Measurements from ENCODE around the gene LRRC4B. TPM values are rescaled to one million over a fixed set of nuclear protein-coding genes. Genes with fewer than 3 reads are reported as not detected.
"Not testable (repeated sequence)": the region's sequence is repeated elsewhere in the genome, so short reads cannot be mapped to it uniquely, and the experiment has no call there.

The LRRC4B gene, protein sequence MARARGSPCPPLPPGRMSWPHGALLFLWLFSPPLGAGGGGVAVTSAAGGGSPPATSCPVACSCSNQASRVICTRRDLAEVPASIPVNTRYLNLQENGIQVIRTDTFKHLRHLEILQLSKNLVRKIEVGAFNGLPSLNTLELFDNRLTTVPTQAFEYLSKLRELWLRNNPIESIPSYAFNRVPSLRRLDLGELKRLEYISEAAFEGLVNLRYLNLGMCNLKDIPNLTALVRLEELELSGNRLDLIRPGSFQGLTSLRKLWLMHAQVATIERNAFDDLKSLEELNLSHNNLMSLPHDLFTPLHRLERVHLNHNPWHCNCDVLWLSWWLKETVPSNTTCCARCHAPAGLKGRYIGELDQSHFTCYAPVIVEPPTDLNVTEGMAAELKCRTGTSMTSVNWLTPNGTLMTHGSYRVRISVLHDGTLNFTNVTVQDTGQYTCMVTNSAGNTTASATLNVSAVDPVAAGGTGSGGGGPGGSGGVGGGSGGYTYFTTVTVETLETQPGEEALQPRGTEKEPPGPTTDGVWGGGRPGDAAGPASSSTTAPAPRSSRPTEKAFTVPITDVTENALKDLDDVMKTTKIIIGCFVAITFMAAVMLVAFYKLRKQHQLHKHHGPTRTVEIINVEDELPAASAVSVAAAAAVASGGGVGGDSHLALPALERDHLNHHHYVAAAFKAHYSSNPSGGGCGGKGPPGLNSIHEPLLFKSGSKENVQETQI
- not detected for total RNA-seq

DNA sequence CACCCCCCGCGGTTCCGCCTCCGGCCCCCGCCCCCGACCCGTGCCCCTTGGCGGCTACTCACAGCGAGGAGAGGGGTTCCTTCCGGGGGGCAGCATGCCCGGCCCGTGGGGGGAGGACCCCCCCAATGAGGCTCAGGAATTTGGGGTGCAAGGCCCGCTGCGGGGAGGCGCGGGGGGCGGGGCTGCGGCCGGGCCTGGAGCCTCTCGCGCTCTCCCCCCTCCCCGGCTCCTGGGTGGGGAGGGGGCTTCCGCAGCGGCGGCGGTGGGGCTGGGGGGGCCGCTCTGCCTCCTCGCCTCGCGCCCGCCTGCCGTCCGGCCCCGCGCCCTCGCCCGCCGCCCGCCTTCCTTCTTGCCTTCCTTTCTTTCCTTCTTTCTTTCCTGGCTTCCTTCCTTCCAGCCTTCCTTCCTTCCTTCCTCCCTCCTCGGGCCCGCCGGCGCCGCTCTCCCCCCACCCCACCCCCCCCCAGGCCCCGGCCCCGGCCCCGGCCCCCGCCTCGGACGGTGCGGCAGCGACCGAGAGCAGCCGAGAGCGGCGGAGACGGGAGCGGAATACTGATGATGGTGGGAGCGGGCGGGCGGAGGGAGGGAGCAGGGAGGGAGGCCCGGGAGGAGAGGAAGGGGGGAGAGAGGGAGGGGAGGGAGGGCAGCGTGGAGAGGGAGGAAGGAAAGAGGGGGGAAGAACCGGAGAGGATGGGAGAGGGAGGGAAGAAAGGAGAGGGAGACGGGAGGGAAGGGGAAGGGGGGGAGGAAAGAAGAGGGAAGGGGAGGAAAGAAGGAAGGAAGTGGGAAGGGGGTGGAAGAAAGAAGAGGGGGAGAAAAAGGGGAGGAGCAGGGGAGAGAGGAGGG is at the start of gene LRRC4B:
Gene LRRC4B (minus strand): TSS at position 554 of the 846 bp plus-strand sequence. CDS start 19,597 bp downstream, outside the sequence.
- Mint-ChIP-seq H3K27ac (no peak within 1 kb of the TSS), H3K36me3 (no peaks in the 10 kb centered on the region), H3K9me3 (no peaks in the 10 kb centered on the region)
- ATAC-seq (no peak), DNase-seq (ENCODE audit: low spot score in 2 of 2) (no peak)

DNA sequence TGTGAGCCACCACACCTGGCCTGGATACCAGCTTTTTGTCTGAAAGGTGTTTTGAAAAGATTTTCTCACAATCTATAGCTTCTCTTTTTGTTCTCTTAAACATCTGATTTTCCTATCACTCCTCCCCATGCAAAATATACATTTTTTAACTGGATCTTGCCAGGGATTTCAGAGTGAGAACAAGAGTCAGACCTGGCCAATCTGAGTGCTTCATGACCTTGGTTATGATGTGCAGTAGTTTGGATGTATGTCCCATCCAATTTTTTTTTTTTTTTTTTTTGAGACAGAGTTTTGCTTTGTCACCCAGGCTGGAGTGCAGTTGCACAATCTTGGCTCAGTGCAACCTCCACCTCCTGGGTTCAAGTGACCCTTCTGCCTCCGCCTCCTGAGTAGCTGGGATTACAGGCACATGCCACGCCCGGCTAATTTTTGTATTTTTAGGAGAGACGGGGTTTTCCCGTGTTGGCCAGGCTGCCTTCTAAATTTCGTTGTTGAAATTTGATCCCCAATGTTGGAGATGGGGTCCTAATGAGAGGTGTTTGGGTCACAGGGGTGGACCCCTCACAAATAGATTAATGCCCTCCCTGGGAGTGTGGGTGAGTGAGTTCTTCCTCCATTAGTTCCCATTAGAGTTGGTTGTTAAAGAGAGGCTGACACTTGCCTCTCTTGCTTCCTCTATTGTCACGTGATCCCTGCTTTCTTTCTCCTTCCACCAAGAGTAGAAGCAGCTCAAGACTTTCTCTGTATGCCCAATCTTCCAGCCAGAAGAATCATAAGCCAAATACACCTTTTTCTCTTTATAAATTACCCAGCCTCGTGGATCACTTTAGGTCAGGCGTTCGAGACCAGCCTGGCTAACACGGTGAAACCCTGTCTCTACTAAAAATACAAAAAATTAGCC is 44.5 kb upstream of the LRRC4B start:
- H3K36me3 Mint-ChIP-seq; H3K9me3 Mint-ChIP-seq; ATAC-seq; H3K27ac Mint-ChIP-seq; DNase-seq (ENCODE audit: low spot score in 2 of 2): not testable (repeated sequence)

DNA sequence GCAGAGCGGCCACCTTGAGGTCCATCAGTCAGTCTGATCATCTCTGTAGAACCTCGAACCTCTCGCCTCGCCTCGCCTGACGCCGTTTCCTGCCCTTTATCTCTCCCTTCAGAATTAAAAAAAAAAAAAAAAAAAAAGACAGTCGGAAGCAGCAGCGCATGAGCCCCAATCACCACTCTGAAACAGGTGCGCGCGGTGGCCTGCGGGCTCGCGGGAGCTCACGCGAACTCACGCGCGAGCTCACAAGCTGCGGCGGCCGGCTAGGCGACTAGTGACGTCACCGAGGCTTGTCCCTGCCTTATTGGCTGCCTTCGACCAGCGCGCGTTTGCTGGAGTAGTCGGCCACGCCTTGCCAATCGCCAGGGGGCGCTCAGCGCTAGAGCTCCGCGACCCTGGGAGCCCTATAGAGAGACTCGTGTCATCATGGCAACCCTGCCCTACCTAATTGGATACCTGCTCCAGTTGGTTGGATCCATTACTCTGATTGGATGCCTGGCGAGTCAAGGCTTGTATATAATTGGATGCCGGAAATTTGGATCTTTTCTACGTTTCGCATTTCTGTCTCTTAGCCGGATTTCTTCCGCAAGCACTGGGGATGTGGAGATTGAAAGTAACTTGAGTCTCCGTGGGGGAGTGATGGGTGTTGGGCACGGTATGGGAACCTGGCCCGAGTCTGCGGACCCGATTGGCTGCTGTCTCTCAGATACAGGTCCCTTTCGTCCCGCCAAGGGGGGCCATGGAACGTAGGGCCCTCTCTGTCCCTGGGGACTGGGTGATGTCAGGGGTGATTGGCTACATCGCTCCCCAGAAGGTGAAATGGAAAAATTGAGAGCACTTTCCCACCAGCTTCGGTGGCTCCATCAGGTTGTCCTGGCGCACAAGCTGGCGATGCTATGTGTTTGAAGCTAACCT is 39.9 kb upstream of the LRRC4B start:
- DNase-seq (ENCODE audit: low spot score in 2 of 2): peak; percentile 84 to 95
- H3K36me3 Mint-ChIP-seq: peaks cover 20 to 25% of the 10 kb centered on the region in 2 donors
- ATAC-seq: peak; percentile 81 to 92
- H3K27ac Mint-ChIP-seq: no peak overlapping the region
- H3K9me3 Mint-ChIP-seq: peaks cover 12 to 19% of the 10 kb centered on the region in 2 donors

DNA sequence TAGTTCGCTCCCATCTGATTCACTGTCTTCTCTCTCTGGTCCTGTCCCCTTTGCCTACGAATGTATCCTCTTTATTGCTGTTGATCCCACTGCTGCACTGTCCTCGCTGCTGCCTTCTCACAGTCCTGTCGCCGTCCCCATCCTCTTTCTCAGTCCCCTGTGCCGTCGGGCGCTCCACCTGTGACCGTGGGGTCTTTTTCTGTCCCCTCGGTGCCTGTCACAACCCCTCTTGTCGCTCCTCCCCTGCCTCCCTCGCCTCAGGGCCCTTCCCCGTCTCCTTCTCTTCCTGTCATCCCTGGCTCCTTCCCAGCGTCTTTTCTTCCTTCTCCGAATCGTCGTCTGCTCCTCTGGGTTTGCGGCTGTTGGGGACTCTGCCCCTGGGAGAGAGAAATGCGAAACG is 39.2 kb upstream of the LRRC4B start:
- DNase-seq (ENCODE audit: low spot score in 2 of 2) (no peak), ATAC-seq (no peak)
- H3K9me3 Mint-ChIP-seq: peaks cover 12 to 19% of the 10 kb centered on the region in 2 donors
- H3K36me3 Mint-ChIP-seq: peaks cover 20 to 25% of the 10 kb centered on the region in 2 donors
- H3K27ac Mint-ChIP-seq: no peak overlapping the region

DNA sequence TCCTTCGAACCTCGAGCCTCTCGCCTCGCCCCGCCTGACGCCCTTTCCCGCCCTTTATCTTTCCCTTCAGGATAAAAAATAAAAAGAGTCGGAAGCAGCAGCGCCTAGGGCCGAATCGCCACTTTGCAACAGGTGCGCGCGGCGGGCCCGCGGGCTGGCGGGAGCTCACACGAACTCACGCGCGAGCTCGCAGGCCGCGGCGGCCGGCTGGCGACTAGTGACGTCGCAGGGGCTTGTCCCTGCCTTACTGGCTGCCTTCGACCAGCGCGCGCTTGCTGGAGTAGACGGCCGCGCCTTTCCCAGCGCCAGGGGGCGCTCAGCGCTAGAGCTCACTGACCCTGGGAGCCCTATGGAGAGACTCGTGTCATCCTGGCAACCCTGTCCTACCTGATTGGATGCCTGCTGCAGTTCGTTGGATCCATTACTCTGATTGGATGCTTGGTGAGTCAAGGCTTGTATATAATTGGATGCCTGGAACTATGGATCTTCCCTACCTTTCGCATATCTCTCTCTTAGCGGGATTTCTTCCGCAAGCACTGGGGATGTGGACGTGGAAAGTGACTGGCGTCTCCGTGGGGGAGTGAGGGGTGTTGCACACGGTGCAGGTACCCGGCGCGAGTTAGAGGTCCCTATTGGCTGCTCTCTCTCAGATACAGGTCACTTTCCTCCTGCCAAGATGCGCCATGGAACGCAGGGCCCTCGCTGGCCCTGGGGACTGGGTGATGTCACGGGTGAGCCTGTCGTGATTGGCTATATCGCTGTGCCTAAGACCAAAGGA is 38.0 kb upstream of the LRRC4B start:
- DNase-seq (ENCODE audit: low spot score in 2 of 2): not testable (repeated sequence)
- peak overlapping the region in 1 of 2 donors; percentile 58 for H3K27ac Mint-ChIP-seq
- H3K9me3 Mint-ChIP-seq: peaks cover 12 to 19% of the 10 kb centered on the region in 2 donors
- peaks cover 20 to 25% of the 10 kb centered on the region in 2 donors for H3K36me3 Mint-ChIP-seq
- peak; percentile 59 to 67 for ATAC-seq

DNA sequence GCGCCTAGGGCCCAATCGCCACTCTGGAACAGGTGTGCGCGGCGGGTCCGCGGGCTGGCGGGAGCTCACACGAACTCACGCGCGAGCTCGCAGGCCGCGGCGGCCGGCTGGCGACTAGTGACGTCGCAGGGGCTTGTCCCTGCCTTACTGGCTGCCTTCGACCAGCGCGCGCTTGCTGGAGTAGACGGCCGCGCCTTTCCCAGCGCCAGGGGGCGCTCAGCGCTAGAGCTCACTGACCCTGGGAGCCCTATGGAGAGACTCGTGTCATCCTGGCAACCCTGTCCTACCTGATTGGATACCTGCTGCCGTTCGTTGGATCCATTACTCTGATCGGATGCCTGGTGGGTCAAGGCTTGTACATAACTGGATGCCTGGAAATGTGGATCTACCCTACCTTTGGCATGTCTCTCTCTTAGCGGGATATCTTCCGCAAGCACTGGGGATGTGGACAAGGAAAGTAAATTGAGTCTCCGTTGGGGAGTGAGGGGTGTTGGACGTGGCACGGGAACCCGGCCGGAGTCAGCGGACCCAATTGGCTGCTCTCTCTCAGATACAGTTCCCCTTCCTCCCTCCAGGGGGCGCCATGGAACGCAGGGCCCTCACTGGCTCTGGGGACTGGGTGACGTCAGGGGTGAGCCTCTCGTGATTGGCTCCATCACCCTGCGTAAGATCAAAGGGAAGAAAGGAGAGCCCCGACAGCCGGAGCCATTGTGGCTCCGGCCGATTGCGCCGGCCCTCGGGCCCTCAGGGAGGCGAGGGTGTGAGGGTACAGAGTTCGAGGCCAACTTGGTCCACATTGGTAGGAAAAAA is 36.2 kb upstream of the LRRC4B start:
- peak; percentile 43 to 50 for ATAC-seq
- peak in 1 of 2 donors; percentile 21 for DNase-seq (ENCODE audit: low spot score in 2 of 2)
- Mint-ChIP-seq H3K36me3 (peaks cover 20 to 25% of the 10 kb centered on the region in 2 donors), H3K9me3 (peaks cover 12 to 19% of the 10 kb centered on the region in 2 donors)
- H3K27ac Mint-ChIP-seq: not testable (repeated sequence)

DNA sequence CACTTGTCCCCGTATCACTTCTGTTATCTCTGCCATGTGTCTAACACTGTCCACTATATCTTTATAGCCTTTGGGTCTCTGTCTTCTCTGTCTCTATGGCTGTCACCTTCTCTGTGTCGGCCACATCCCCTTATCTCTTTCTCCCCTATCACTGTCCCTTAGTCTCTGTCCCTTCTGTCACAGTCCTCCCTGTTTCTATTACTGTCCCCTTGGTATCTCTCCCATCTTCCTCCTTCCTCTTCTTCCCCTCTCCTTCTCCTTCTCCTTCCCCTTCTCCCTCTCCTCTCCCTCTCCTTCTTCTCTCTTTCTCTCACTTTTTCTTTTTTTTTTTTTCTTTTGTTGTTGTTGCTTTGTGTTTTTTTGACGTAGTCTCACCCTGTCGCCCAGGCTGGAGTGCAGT is 34.7 kb upstream of the LRRC4B start:
- no peak for ATAC-seq
- Mint-ChIP-seq H3K36me3 (peaks cover 17 to 20% of the 10 kb centered on the region in 2 donors), H3K9me3 (peaks cover 12 to 14% of the 10 kb centered on the region in 2 donors), H3K27ac (no peak overlapping the region)
- DNase-seq (ENCODE audit: low spot score in 2 of 2): no peak

DNA sequence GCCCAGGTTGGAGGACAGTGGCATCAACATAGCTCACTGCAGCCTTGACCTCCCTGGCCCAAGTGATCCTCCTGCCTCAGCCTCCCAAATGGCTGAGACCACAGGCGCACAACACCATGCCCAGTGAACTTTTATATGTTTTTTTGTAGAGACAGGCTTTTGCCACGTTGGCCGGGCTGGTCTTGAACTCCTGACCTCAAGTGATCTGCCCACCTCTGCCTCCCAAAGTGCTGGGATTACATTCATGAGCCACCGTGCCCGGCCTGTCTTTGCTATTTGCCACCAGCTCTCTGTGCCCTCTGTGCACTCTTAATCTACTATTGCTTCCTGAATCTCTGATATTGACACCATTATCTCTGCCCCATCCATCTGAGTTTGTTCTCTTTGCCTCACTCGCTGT is 34.3 kb upstream of the LRRC4B start:
- ATAC-seq (no peak), DNase-seq (ENCODE audit: low spot score in 2 of 2) (no peak)
- peaks cover 12 to 18% of the 10 kb centered on the region in 2 donors for H3K36me3 Mint-ChIP-seq
- peaks cover 9 to 10% of the 10 kb centered on the region in 2 donors for H3K9me3 Mint-ChIP-seq
- H3K27ac Mint-ChIP-seq: no peak overlapping the region

DNA sequence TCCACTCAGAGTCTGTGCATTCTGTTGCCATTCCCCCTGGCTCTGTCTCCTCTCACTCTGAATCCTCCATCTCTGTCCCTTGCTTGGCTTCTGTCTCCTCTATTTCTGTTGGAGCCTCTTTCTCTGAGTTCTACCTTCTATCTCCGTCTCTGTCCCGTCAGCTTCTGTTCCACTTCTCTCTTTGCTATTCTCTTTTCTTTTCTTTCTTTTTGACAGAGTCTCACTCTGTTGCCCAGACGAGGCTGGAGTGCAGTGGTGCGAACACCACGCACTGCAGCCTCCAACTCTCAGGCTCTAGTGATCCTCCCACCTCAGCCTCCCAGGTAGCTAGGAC is 33.8 kb upstream of the LRRC4B start:
- ATAC-seq (no peak), DNase-seq (ENCODE audit: low spot score in 2 of 2) (no peak)
- Mint-ChIP-seq H3K9me3 (peaks cover 5 to 6% of the 10 kb centered on the region in 2 donors), H3K27ac (no peak overlapping the region), H3K36me3 (peaks cover 11 to 14% of the 10 kb centered on the region in 2 donors)

DNA sequence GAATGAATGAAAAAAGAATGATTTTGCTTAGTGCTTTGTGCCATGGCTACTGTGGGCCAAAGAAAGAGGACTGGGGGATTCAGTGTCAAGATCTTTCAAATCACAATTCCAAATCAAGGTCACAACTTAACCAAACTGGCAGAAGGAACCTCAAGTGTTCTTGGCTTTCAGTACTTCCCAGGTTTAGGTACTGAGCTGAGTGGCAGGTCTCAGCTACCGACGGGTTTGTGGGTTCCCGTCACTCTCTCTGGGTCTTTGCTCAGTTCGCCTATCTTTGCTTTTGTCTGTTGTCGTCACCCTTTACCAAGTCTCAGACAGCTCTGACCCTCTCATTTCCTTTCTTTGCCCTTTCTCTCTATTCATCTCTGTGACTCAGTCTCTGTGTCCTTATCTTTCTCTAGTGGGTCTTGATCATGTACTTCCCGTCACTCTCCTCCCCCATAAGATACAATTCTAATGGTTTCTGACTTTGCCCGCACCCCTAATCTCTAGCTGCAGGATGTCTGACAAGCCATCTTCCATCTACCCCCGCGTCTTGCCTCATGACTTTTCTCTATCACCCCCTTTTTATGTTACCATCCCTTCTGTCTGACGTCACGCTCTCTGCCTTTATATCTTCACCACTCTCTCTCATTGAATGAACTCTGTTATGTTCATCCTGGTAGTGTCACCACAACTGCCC is 33.3 kb upstream of the LRRC4B start:
- Mint-ChIP-seq H3K9me3 (peaks cover 3 to 4% of the 10 kb centered on the region in 2 donors), H3K27ac (no peak overlapping the region), H3K36me3 (peaks cover 9 to 11% of the 10 kb centered on the region in 2 donors)
- ATAC-seq: peak in 1 of 2 donors; percentile 25
- no peak for DNase-seq (ENCODE audit: low spot score in 2 of 2)

DNA sequence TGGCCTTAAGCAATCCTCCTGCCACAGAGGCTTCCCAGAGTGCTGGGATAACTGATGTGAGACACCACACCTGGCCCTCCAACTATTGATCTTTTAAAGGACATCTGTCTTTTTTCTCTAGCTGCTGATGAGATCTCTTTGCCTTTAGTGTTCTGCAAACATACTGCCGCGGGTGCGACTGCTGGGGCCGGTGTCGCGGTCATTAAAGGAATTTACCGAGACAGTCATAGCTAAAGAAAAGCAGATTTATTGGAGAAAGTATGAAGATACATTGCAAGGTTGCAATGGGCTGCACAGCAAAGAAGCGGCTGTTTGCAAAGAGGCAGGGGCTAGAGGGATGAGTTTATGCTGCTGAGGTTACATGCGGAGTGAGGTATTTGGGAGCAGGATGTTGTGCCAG is 31.2 kb upstream of the LRRC4B start:
- H3K36me3 Mint-ChIP-seq: no peaks in the 10 kb centered on the region
- DNase-seq (ENCODE audit: low spot score in 2 of 2) (no peak), ATAC-seq (no peak)
- no peak overlapping the region for H3K27ac Mint-ChIP-seq
- H3K9me3 Mint-ChIP-seq: no peaks in the 10 kb centered on the region

DNA sequence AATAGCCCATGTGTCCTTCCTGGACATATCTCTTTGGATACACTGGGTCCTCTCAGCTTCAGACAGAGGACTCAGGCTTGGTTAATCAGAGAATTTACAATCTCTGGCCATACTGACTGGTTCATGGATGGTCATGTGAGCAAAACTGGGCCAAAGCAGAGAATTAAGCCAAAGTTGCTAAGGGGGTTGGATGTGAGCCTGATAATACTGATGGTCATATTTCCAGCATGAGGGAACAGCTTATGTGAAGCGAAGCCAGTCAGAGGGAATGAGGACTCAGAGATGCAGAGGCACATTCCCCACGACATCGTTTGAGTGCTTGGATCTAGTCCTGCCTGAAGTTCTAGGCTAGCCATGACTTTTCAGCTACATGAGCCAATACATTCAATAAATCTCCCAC is 22.0 kb upstream of the LRRC4B start:
- no peaks in the 10 kb centered on the region for H3K9me3 Mint-ChIP-seq
- DNase-seq (ENCODE audit: low spot score in 2 of 2) (no peak), ATAC-seq (no peak)
- H3K27ac Mint-ChIP-seq: no peak overlapping the region
- H3K36me3 Mint-ChIP-seq: no peaks in the 10 kb centered on the region
